ENCODE data around the gene SMAD6. TPM values are rescaled to one million over a fixed set of nuclear protein-coding genes. Genes with fewer than 3 reads are reported as not detected.
"Not testable (repeated sequence)": the region's sequence is repeated elsewhere in the genome, so short reads cannot be mapped to it uniquely, and the experiment has no call there.

The SMAD6 gene
- total RNA-seq, 2 experiments from 2014 or later: 0.40 TPM

GRCh38 chr15:66756295-66756694 is 54.3 kb downstream of the SMAD6 start:
- POLR2A ChIA-PET: no interaction called here
- no peak overlapping the region for H3K4me3 Mint-ChIP-seq
- H3K27ac Mint-ChIP-seq: no peak overlapping the region
- peaks cover 3% of the 10 kb centered on the region for H3K36me3 Mint-ChIP-seq (ENCODE audit: low read depth)
- H3K27me3 Mint-ChIP-seq: peaks cover 13% of the 10 kb centered on the region
- CTCF ChIA-PET: interaction anchor here (0.5 to 1.5 kb wide), 2 partner anchors 12 to 90 kb away, joined by 3 read pairs; no protein-coding TSS in a partner anchor
- H3K4me1 Mint-ChIP-seq: no peaks in the 10 kb centered on the region
- peaks cover 6% of the 10 kb centered on the region for H3K9me3 Mint-ChIP-seq
- no peak for DNase-seq

- ChIA-PET CTCF (interaction anchor here (0.5 kb wide), 1 partner anchor 89 kb away, joined by 3 read pairs; no protein-coding TSS in a partner anchor), POLR2A (no interaction called here)
- peaks cover 6% of the 10 kb centered on the region for H3K9me3 Mint-ChIP-seq
- H3K4me1 Mint-ChIP-seq: no peaks in the 10 kb centered on the region
- no peak overlapping the region for H3K4me3 Mint-ChIP-seq
- H3K36me3 Mint-ChIP-seq (ENCODE audit: low read depth): peaks cover 3% of the 10 kb centered on the region
- peaks cover 18% of the 10 kb centered on the region for H3K27me3 Mint-ChIP-seq
- no peak overlapping the region for H3K27ac Mint-ChIP-seq
- DNase-seq: no peak
Observed at GRCh38 chr15:66757030-66757429, 55.0 kb downstream of the SMAD6 start.

GRCh38 chr15:66757521-66757920 is 55.5 kb downstream of the SMAD6 start:
- Mint-ChIP-seq H3K9me3 (peaks cover 6% of the 10 kb centered on the region), H3K4me1 (no peaks in the 10 kb centered on the region), H3K27me3 (peaks cover 23% of the 10 kb centered on the region), H3K4me3 (no peak overlapping the region), H3K27ac (no peak overlapping the region), H3K36me3 (ENCODE audit: low read depth) (peaks cover 3% of the 10 kb centered on the region)
- CTCF ChIA-PET: no interaction called here
- no peak for DNase-seq
- POLR2A ChIA-PET: no interaction called here

- H3K4me3 Mint-ChIP-seq; CTCF ChIA-PET; POLR2A ChIA-PET; H3K9me3 Mint-ChIP-seq; DNase-seq; H3K36me3 Mint-ChIP-seq (ENCODE audit: low read depth); H3K4me1 Mint-ChIP-seq; H3K27ac Mint-ChIP-seq: not testable (repeated sequence)
- peaks cover 25% of the 10 kb centered on the region for H3K27me3 Mint-ChIP-seq
Observed at GRCh38 chr15:66758217-66758616, 56.2 kb downstream of the SMAD6 start.

GRCh38 chr15:66758844-66759243 is 56.8 kb downstream of the SMAD6 start:
- Mint-ChIP-seq H3K4me3 (no peak overlapping the region), H3K36me3 (ENCODE audit: low read depth) (peaks cover 3% of the 10 kb centered on the region)

GRCh38 chr15:66760097-66760967 is 58.3 kb downstream of the SMAD6 start:
- DNase-seq: no peak
- ChIA-PET POLR2A (no interaction called here), CTCF (interaction anchor here (2.5 kb wide), 1 partner anchor 141 kb away, joined by 9 read pairs; no protein-coding TSS in a partner anchor)
- peaks cover under 1% of the 10 kb centered on the region for H3K4me1 Mint-ChIP-seq
- no peak overlapping the region for H3K27ac Mint-ChIP-seq
- H3K4me3 Mint-ChIP-seq: no peak overlapping the region
- peaks cover 38% of the 10 kb centered on the region for H3K27me3 Mint-ChIP-seq
- H3K9me3 Mint-ChIP-seq: peaks cover 1% of the 10 kb centered on the region
- peaks cover under 1% of the 10 kb centered on the region for H3K36me3 Mint-ChIP-seq (ENCODE audit: low read depth)

More at GRCh38 chr15:66758844-66759243, 56.8 kb downstream of the SMAD6 start:
- H3K27ac Mint-ChIP-seq: no peak overlapping the region
- ChIA-PET POLR2A (no interaction called here), CTCF (no interaction called here)
- H3K9me3 Mint-ChIP-seq: peaks cover 6% of the 10 kb centered on the region
- DNase-seq: no peak
- no peaks in the 10 kb centered on the region for H3K4me1 Mint-ChIP-seq
- peaks cover 31% of the 10 kb centered on the region for H3K27me3 Mint-ChIP-seq

- H3K27me3 Mint-ChIP-seq: peaks cover 45% of the 10 kb centered on the region
- peaks cover 8% of the 10 kb centered on the region for H3K4me1 Mint-ChIP-seq
- H3K4me3 Mint-ChIP-seq: no peak overlapping the region
- POLR2A ChIA-PET: no interaction called here
- no peak for DNase-seq
- no peak overlapping the region for H3K27ac Mint-ChIP-seq
- no peaks in the 10 kb centered on the region for H3K36me3 Mint-ChIP-seq (ENCODE audit: low read depth)
- no peaks in the 10 kb centered on the region for H3K9me3 Mint-ChIP-seq
- CTCF ChIA-PET: interaction anchor here (2.5 kb wide), 1 partner anchor 142 kb away, joined by 9 read pairs; no protein-coding TSS in a partner anchor
Observed at GRCh38 chr15:66760968-66761725, 59.1 kb downstream of the SMAD6 start.

- Mint-ChIP-seq H3K9me3 (no peaks in the 10 kb centered on the region), H3K27me3 (peaks cover 53% of the 10 kb centered on the region), H3K4me1 (peaks cover 8% of the 10 kb centered on the region), H3K4me3 (no peak overlapping the region), H3K36me3 (ENCODE audit: low read depth) (no peaks in the 10 kb centered on the region), H3K27ac (no peak overlapping the region)
- ChIA-PET POLR2A (no interaction called here), CTCF (interaction anchor here (2.5 kb wide), 1 partner anchor 143 kb away, joined by 9 read pairs; no protein-coding TSS in a partner anchor)
- DNase-seq: no peak
Observed at GRCh38 chr15:66761726-66762595, 59.9 kb downstream of the SMAD6 start.

GRCh38 chr15:66763186-66764071 is 61.4 kb downstream of the SMAD6 start:
- no peak overlapping the region for H3K4me3 Mint-ChIP-seq
- peaks cover 54% of the 10 kb centered on the region for H3K27me3 Mint-ChIP-seq
- CTCF ChIA-PET: interaction anchor here (0.6 kb wide), 1 partner anchor 72 kb away, joined by 3 read pairs; no protein-coding TSS in a partner anchor

GRCh38 chr15:66764072-66764786 is 62.2 kb downstream of the SMAD6 start:
- H3K27ac Mint-ChIP-seq: no peak overlapping the region
- peaks cover 8% of the 10 kb centered on the region for H3K4me1 Mint-ChIP-seq
- POLR2A ChIA-PET: no interaction called here
- no peaks in the 10 kb centered on the region for H3K9me3 Mint-ChIP-seq
- peaks cover 52% of the 10 kb centered on the region for H3K27me3 Mint-ChIP-seq
- H3K36me3 Mint-ChIP-seq (ENCODE audit: low read depth): no peaks in the 10 kb centered on the region
- CTCF ChIA-PET: no interaction called here
- DNase-seq: no peak
- no peak overlapping the region for H3K4me3 Mint-ChIP-seq

More at GRCh38 chr15:66763186-66764071, 61.4 kb downstream of the SMAD6 start:
- peaks cover 8% of the 10 kb centered on the region for H3K4me1 Mint-ChIP-seq
- POLR2A ChIA-PET: no interaction called here
- H3K36me3 Mint-ChIP-seq (ENCODE audit: low read depth): no peaks in the 10 kb centered on the region
- no peaks in the 10 kb centered on the region for H3K9me3 Mint-ChIP-seq
- H3K27ac Mint-ChIP-seq: no peak overlapping the region
- no peak for DNase-seq

GRCh38 chr15:66765478-66766281 is 63.6 kb downstream of the SMAD6 start:
- ChIA-PET CTCF (no interaction called here), POLR2A (no interaction called here)
- DNase-seq: no peak
- Mint-ChIP-seq H3K4me3 (no peak overlapping the region), H3K36me3 (ENCODE audit: low read depth) (no peaks in the 10 kb centered on the region), H3K4me1 (peaks cover 8% of the 10 kb centered on the region), H3K27me3 (peaks cover 49% of the 10 kb centered on the region), H3K27ac (no peak overlapping the region), H3K9me3 (no peaks in the 10 kb centered on the region)
